CD4-positive, alpha-beta T cell treated with Interleukin-4 for 4 hours (primary cell): ENCODE data around the gene MYB.
"Not testable (repeated sequence)": the region's sequence is repeated elsewhere in the genome, so short reads cannot be mapped to it uniquely, and the experiment has no call there.

Experiments used
- DNase-seq: peaks from one replicate; pipeline ENCODE4 v3.0.0-alpha.2; 2020

MYB gene

GRCh38 chr6:135164387-135164786, 16.7 kb upstream of the MYB start:
- DNase-seq = not testable (repeated sequence)

GRCh38 chr6:135165031-135165430, 16.1 kb upstream of the MYB start:
- no peak for DNase-seq

GRCh38 chr6:135166515-135166914, 14.6 kb upstream of the MYB start:
- DNase-seq = no peak

DNA sequence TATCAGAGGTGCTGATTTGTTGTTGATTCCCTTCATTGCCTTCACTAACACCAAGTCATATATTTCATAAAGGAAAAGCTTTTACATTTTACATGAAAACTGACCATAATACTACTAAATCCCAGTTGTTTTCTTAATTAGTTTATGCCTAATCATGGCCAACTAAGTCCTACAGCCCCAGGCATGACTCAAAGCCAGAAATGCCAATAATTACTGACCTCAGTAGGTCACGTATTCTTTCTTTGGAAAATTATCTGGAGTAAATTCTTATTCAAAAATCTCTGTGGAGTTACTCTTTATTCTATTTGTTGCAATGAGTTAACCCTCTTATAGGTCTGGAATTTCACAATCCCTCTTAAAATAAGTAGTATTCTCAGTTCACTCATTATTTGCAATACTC, 13.5 kb upstream of the MYB start:
- no peak for DNase-seq

- no peak for DNase-seq
Measured at GRCh38 chr6:135168766-135169165, 12.3 kb upstream of the MYB start.

- DNase-seq = no peak
Measured at GRCh38 chr6:135170238-135170637, 10.9 kb upstream of the MYB start.

GRCh38 chr6:135170849-135171248, 10.3 kb upstream of the MYB start:
- DNase-seq = peak; percentile 15

GRCh38 chr6:135173242-135173988, 7.7 kb upstream of the MYB start:
- no peak for DNase-seq

DNA sequence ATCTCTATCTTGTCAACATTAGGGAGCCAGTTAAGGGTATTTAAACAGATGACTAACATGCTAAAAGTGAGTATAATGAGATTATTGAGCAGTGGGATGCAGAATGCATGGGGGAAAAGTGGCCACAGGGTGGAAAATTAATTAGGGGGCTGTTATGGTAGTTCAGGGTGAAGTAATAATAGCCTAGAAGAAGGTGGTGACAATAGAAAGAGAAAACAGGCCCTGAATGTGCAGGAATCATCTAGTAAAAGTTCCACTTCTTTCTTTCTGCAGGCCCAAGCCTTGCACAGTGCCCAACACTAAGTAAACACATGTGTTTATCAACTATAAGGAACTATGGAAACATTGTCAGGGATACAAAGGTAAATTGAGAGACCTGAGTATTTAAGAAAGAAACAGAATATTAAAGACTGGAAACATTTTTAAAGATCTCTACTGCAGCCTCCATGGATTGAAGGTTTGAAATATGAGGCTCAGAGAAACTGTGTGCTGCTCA, 7.1 kb upstream of the MYB start:
- DNase-seq = no peak

GRCh38 chr6:135176058-135176457, 5.0 kb upstream of the MYB start:
- no peak for DNase-seq

DNA sequence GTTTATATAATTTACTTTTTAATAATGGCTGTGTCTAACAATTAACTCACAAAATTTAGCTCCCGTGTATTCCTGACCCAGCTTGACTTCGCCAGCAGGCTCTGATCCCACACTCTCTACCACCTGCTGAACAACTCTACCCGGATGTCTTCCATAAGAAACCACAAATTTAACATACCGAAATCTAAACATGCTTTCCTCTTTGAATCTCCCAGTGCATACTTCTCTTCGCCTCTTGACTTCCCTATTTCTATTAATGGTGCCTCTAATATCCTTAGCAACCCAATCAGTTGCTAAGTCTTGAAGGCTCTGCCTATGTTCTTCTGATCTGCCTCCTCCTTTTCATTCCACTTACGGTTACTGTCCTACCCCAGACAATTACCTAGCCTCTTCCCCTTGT, 4.6 kb upstream of the MYB start:
- DNase-seq = no peak

- DNase-seq = no peak
Measured at GRCh38 chr6:135179372-135179771, 1.7 kb upstream of the MYB start.

GRCh38 chr6:135179920-135180541, 1.1 kb upstream of the MYB start:
- peak; percentile 65 for DNase-seq

DNA sequence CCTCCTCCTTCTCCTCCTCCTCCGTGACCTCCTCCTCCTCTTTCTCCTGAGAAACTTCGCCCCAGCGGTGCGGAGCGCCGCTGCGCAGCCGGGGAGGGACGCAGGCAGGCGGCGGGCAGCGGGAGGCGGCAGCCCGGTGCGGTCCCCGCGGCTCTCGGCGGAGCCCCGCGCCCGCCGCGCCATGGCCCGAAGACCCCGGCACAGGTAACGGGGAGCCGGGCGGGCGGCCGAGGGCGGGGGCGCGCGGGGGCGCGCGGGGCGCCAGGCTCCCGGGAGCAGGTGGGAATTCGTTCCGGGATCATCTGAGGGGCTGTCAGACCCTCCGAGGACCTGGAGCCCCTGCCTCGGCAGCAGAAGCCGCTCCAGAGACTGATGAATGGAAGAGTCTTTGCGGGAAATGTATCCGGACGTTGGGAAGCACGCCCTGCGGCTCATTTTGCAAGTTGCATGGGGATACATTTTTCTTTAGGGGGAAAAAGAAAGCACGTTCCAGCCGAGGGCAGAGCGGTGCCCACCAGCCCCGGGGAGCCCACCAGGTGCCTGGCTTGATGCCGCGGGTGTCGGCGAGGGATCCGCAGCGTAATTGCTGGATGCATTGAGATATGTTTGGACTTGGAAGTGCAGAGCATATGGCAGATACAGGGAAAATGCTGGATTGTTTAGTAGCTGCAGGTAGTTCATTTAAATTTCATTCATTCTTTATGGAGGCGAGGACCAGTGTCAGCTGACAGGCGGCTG, 394 bp downstream of the MYB start:
- DNase-seq = no peak

DNA sequence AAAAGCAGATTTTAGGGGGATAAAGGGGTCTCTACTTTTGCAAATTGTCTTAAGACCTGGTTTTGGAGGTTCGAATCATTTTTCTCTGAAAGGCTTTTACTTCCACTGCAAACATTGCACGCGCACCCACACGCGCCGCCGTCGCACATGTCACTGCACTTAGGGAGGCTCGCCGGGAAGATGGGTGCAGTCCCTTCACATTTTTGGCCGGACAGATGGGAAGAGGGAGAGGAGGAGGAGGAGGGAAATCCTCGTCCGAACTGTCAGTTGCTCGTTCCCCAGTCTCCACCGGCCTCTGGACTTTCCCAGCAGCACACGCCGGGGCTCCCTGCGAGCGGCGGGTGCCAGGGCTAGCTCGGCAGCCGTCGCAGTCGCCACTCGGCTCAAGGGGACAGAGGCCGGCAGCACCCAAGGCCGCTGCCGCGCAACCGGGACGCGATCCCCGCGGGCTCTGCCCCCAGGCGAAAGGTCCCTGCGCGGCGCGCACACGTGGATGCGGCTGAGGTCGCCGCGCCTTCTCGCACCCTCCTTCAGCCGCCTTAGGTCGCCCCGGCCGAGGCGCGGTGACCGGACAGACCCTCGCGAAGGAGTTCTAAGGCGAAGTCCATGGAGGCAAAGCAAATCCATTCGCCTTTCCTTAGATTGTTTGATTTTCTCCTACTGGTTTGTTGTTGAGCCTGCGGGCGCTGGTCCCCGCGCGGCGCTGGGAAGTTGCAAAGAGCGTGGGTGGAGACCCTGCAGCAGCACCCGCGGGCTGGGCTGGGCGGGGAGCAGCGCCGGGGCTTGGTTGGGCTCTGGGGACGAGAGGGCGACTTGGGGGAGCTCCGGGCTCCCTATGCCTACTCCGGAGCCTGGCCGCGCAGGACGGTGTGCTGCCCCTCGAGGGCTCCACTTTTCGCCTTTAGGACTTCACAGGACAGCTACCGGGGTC, 1.2 kb downstream of the MYB start:
- peak; percentile 27 for DNase-seq

- peak; percentile 62 for DNase-seq
Measured at GRCh38 chr6:135183002-135183531, 2.0 kb downstream of the MYB start.

DNA sequence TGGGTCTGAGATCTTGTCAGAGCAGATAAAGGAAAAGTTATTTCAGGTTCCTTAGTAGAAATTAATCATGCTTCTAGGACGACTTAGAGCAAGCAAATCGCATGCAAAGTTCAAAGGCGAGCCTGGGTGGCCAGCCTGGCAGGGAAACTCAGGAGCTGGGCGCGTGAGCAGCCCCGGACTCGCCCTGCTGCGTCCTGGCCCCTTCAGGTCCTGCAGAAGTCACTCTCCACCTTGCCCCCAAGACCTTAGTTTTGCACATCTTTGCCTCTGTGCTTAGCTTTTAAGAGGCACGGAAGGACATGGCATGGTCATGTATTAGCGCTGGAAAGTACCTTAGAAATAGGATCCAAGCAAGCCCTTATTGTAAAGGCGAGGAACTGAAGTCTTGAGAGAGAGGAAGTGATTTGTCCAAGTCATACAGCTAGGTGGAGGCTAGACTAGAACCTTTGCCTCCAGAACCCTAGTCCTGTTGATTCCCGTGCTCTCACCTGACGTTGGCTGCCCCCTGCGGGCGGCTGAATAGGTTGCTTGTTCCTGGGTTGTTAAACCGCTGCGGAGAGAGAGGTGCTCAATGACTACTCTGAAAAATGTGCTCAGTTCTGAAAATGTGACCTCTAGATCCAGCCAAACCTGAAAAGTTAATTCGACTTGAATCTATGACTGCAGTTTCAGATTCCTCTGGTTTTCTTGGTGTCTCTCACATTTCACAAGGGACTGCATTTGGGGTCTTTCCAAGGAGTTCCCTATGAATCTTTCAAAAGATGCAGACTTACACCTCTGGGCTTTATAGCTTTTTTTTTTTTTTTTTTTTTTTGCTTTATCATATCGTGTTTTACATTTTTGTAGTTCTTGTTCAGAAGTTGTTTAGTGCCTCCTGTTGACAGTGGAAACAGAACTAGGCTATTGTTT, 2.7 kb downstream of the MYB start:
- peak; percentile 81 for DNase-seq

GRCh38 chr6:135185483-135185882, 4.4 kb downstream of the MYB start:
- no peak for DNase-seq

GRCh38 chr6:135186255-135186654, 5.1 kb downstream of the MYB start:
- no peak for DNase-seq

GRCh38 chr6:135187372-135187771, 6.3 kb downstream of the MYB start:
- DNase-seq = no peak

DNA sequence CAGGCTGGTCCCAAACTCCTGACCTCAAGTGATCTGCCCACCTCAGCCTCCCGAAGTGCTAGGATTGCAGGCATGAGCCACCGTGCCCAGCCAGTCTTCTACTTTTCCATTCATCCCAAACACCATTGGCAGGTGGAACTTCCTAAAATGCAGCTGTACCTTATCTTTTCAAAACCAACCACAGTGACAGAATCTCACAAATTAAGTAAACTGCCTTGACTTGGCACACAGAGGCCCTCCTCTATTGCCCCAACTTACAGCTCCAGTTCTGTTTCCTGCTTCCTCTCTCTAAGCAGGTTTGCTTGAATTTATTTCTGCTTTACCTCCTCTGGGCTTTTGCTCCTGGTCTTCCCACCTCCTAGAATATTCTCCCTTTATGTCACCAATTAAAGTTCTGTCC, 7.6 kb downstream of the MYB start:
- no peak for DNase-seq
